MM.1S (cell line): ENCODE data around the gene TRIM69.

Experiments
- EZH2 ChIP-seq: fragments of 300-600 bp; sonication (generic); optimal IDR thresholded peaks from 2 replicates; pipeline ENCODE3; 2017; ENCODE audit warnings: low read depth, mild to moderate bottlenecking, antibody characterized with exemption, low read length, mixed read lengths
- TF ChIP-seq, protein P1 (sequence below): fragments of 300-600 bp; sonication (generic); IDR thresholded peaks from 2 replicates; pipeline ENCODE4 v1.5.1; 2016; ENCODE audit warnings: antibody characterized with exemption, low read length, mixed read lengths

DNA sequence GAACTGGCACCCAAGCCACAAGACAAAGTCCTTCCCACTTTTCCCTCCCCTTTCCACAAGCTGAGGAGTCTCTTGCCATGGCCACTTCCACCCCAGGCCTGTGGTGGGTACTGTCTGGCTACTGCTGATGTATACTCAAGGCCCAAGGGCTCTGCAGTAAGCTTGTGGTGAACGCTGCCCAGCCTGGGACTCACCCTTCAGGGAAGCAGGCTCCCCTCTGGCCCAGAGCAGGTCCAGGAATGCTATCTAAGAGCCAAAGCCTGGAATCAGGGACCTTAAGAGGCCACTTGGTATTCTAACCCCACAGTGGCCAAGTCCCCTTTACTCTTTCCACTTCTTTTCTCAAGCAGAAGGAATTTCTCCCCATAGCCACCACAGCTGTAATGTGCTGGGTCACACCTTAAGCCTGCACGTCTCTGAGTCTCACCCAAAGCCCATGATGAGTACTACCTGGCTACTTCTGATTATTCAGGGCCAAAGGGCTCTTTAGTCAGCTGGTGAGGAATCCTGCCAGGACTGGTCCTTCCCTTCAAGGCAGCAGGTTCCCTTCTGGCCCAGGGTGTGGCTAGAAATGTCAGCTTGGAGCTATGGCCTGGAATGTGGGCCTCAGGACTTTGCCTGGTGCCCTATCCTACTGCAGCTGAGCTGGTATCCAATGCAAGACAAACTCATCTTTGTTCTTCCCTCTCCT, 29.2 kb upstream of the TRIM69 start:
- TF ChIP-seq, protein P1, sequence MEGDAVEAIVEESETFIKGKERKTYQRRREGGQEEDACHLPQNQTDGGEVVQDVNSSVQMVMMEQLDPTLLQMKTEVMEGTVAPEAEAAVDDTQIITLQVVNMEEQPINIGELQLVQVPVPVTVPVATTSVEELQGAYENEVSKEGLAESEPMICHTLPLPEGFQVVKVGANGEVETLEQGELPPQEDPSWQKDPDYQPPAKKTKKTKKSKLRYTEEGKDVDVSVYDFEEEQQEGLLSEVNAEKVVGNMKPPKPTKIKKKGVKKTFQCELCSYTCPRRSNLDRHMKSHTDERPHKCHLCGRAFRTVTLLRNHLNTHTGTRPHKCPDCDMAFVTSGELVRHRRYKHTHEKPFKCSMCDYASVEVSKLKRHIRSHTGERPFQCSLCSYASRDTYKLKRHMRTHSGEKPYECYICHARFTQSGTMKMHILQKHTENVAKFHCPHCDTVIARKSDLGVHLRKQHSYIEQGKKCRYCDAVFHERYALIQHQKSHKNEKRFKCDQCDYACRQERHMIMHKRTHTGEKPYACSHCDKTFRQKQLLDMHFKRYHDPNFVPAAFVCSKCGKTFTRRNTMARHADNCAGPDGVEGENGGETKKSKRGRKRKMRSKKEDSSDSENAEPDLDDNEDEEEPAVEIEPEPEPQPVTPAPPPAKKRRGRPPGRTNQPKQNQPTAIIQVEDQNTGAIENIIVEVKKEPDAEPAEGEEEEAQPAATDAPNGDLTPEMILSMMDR: no peak
- no peak for TF ChIP-seq EZH2
